Activated naive CD4-positive, alpha-beta T cell treated with anti-CD3 and anti-CD28 coated beads, Interleukin-2, amount 50 U/mL, for 16 hours (primary cell): Measurements from ENCODE around the gene REEP1.

ENCODE experiments used
- DNase-seq: peaks from one replicate; pipeline ENCODE4 v3.0.0-alpha.2; 2020

Gene REEP1

DNA sequence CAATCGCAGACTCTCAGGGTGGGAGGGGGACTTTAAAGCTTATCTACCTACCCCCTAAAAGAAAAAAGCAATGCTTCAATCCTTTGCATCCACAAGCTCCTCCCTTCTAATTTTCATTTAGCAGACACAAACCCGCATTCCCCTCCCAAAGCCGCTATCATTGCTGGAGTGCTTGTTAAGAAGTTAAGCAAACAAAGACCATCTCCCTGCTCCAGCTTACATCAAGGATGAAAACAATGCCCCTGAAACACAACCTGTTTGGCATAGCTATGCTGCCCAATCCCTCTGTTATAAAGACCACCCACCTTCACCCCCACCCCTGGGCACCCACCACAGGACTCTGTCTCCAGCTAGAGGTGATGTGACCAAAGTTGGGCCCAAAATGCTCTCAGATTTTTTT lies 33.0 kb downstream of the REEP1 start:
- no peak for DNase-seq

DNA sequence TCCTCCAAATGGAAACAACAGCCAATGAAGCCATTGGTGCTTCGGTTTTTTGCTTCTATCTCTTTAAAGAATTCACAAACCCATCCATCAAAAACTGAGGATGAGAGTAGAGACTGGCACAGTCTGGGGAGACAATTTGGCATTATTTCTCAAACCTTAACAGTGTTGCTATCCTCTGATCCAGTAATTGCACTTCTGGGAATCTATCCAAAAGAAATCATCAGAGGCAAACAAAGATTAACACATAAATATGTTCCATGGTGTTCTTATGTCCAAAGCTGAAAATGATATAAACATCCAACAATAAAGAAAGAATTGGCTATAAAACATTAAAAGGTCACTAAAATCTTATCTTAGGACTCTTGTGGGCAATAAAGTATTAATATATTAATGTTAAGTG lies 35.1 kb downstream of the REEP1 start:
- no peak for DNase-seq

DNA sequence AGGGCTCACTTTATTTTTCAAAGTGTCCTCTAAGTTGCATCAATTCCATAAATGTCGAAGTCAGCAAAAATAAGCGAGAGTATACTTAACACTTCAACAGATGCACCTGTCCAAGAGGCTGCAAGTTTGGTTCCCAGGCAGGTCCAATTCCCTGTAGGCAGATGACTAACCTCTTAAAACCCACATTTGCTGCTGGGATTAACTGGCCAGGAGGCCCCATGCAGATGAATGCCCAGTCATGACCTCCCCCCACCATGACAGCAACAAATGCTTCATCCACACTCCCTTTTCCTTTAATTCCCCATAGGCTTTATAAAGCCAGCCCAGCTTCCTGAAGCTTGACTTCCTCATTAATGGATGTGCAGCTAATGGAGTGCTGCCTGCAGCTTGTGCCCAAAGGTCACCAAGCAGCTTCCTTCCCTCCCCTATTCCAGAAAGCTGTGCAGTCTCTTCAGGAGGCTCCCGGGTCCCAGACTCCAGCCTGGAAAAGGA lies 35.7 kb downstream of the REEP1 start:
- no peak for DNase-seq

DNA sequence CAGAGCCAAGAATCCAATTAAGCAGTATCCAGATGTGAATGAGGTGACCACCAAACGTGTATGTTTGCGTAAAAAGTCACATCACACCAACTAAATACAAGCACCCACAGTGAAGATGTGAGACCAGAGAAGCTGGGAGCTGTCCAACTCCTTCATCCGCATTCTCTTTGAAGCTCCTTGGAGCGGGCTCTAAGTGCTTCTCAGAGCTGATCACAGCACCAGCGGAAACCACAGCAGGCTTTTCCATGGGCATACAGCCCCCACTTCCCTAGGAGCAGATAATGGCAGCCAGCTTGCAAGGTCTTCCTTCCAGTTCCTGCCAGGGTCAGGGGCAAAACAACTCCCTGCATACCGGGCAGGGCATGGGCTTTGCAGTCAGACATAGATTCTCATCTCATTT lies 36.4 kb downstream of the REEP1 start:
- no peak for DNase-seq

DNA sequence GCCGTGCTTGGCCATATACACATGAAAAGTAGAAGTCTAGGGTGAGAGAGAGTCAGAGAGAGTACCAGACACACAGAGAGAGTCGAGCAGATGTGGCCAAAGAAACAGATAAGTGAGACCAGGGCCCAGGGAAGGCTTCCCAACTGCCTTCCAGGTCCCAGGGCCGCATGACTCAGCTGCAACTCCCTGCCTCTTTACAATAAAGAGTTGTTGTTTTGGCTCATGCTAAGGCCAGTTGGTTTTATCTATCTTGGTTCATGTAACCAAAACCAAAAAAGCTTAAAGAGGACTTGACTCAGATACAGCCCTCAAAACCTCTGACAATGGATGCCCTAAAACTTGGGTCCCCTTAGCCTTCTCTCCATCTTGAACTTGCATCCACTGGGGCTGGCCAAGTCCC lies 36.9 kb downstream of the REEP1 start:
- no peak for DNase-seq

DNA sequence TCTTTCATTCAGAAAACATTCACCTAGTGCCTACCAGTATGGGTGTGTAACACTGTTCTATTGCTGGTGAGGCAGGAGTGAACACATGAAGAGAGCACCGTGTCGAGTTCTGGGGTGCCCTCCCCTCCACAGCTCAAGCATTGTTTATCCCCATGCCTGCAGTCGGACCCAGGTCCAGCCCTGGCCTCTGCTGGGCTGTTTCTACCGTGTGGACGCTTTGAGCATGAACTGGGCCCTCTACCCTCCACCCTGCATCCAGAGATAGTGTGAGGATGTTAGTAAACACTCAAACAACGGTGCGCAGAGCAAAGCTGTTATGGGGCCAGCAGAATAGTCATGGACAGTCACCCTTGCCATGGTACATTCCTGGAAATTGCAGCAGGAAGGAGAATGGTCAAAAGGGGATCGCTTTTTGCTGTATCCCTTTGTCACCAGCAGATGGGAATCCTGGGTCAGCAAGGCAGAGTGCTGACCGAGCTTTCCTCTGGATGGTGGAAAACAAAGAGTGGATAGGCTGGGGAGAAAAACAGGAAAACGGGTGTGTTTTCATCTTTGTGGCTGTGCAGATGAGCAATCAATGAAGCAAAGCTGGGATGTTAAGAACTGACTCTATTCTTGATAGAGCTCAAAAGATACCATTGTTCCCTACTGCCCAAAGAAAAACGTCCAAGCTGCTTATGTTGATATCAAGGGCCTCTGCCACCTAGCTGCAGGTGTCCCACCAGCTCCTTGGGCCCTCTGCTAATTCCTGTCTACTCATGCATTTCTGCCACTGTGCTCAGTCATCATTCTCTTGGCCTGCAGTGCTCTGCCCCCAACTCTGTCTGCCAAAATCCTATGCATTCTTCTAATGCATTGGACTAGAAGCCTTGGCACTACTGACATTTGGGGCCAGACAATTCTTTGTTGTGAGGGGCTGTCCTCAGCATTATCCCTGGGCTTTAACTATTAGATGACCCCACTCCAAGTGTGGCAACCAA lies 38.7 kb downstream of the REEP1 start:
- no peak for DNase-seq

DNA sequence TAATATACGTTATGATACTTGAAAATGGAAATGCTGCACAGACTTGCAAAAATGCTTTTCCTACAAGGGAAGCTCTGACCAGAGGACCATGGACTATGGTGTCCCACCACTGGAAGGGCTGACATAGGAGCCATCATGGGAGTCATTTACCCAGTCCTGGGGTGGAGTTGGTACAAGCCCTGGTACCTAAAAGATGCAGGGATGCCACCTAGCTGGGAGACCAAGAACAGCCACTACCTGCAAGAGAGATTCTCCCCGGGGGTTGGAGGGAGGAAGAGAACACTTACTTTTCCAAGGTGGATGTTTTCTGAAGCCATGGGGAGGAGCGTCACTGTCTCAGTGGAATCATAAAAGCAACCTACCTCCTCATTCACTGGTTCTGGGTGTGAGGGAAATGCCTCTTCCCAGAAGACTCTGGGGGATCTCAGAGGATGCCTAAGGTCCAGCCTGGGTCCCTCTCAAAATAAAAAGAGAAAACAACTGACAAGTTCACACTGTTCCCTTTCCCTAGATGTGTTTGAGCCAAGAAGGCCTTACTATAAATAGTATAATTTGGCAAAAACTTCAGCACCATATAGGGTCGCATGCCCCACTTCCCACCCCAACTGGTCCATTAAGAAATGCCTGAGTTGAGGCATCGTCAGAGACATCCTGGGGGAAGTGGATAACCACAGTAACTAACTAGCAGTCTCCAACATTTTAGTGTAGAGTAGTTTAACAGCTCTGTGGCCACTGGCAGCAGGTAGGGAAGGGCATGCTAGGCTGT lies 39.9 kb downstream of the REEP1 start:
- no peak for DNase-seq

DNA sequence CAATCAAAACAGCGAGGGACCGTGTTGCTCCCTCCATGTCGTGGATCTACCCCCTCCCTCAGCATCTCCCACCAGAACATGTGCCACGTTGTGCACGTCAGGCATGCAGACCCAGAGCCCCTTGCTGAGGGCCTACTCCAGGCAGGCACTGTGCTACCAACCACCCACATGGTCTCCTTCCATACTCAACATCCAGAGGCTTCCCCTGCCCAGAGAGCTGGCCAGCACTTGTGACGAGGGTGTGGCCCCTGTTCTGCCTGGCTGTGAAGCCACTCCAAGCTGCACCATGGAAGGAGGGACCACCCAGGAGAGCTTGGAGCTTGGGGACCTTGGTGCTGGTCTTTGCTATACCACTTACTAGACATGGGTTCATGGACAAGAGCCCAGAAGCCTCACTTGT lies 40.5 kb downstream of the REEP1 start:
- DNase-seq: no peak

DNA sequence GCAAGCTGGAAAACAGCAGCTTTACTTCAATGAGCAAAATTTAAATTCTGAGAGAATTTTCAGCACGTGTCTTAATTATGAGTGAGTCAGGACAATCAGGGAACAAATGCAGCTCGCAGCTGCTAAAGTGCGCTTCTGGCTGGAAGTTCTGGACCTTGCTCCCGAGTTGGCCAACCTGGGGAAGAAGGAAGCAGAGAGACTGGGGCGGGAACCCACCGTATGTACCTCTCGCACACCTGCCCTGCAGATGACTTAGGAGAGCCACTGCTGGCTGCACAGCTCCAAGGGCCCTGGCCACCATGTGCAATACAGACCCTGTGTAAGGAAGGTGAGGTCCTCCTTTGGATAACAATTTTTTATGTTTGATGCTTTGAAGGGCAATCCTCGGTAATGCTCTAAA lies 42.4 kb downstream of the REEP1 start:
- no peak for DNase-seq

DNA sequence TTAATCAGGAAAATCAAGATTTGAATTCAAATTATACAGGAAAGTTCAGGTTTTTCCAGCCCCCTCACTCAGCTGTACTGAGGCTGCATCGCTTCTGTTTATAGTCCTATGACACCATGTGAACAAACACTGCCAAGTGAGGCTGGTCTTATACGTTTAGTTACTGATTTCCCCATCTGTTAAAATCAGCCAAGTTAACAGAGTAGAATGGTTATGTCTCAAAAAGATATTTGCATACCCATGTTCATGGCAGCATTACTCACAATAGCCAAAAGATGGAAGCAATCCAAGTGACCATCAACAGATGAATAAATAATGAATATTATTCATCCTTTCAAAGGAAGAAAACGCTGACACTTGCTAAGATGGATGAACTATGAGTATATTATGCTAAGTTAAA lies 43.8 kb downstream of the REEP1 start:
- DNase-seq: no peak

DNA sequence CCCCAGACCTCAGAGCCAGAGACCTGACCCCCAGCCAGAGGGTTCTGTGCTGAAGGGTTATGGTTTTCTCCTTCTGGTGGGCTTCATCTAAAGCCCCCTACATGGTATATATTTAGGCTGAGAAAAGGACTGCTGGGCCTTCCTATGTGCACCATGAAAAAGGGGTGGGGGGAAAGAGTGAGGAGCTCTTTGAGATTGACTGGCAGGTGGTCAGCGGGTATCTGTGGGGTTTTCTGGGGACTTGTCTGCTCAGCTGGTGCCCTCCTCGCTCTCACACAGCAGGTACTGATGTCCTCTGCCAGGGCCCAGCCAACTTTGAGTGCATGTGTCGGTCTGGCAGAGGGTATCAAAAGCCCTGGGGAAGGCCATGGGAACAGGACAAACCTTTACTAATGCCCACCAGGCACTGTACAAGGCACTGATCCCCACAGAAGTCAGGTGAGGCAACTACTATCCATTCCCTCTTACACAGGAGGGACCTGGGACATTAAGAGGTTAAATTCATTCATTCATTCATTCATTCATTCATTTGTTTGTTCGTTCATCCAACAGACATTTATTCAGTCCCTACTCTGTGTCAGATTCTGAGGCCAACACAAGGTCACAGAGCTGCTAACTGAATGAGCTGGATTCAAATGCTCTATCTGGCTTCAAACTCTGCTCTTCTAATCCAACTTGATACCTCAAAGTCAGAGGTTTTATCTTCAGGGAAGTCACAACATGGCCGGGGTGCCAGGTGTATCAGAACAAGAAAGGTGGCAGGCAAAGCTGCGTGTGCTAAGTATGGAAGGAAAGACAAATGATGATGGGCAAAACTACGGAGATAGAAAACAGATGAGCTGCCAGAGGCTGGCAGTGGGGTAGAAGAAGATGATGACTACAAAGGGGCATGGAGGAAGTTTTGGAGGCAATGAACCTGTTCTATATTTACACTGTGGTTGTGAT lies 44.6 kb downstream of the REEP1 start:
- DNase-seq: no peak

DNA sequence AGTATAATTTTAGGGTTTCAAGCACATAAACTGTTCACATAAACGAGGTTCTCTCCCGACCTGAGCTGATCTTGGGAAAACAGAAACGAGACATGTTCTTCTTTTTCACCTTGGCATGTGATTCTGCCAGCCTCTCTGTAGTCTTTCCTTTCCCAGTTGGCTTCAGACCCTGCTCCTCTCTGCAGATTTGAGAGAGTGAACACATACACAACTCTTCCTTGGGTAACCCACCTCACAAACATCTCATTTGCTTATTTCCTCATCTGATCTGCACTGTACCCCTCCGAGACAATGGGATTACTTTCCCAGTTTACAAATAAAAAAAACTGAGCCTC lies 46.1 kb downstream of the REEP1 start:
- no peak for DNase-seq

DNA sequence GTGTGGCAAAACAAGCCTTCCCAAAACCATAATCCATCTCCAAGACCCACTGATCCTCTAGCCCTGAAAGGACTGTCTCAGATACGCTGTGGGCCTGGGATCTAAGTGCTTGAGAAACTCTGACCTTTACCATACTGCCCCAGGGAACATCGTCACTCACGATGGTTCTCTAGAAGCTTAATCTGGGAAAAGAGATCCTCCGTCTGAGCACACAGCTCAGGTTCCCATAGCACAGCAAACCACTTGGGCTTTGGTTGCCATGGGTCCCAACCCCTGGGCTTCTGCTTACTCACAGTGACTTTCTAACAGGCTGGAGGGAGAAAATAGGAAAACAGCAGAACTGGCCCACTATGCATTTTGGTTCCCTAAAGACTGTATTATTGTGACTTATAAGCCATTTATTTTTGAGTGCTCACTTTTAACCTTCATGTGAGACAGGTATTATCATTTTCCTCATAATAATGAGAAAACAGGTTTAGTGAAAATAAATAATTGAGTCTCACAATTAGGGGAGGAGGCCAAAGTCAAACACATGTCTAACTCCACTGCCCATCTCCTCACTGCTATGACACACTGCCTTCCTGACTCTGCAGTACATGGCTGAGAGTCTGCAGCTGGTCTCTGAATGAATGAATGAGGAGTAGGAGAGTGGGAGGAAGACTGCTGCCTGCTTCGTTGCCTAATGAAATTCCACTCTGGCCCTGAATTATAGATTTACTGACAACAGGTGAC lies 46.7 kb downstream of the REEP1 start:
- no peak for DNase-seq

DNA sequence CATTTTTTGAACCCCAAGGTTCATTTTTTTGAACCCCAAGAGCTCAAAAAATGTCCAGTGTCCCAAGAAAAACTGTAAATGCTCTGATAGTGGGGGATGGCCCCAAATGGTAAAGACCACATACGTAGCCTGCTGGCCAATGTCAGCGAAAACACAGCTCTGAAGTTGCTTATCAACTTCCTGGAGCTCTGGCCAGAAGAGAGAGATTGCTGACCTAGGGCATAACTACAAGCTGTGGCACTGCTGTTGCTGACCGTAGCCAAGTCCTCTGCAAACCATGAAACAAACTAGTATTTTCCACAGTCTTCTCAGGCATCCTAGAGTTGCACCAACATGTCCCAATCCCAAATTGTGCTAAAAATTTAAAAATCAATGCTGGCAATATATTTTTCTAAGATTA lies 50.9 kb downstream of the REEP1 start:
- no peak for DNase-seq

DNA sequence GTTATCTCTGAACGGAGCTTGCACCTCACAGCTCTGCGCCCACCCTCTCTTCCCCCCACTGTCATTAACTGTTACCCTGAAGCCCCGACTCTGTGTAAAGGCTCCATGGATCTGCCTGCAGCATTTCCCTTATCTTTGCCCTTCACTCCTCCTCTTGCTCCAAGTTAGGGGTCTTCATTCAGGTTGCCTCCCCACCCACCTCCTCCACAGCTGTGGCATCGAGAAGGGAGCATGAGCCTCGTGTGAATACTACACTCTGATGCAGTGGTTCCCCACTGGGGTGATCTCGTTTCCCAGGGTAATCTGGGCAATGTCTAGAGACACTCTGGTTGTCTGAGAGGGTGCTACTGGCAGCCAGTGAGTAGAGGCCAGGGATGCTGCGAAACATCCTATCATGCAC lies 51.4 kb downstream of the REEP1 start:
- no peak for DNase-seq

DNA sequence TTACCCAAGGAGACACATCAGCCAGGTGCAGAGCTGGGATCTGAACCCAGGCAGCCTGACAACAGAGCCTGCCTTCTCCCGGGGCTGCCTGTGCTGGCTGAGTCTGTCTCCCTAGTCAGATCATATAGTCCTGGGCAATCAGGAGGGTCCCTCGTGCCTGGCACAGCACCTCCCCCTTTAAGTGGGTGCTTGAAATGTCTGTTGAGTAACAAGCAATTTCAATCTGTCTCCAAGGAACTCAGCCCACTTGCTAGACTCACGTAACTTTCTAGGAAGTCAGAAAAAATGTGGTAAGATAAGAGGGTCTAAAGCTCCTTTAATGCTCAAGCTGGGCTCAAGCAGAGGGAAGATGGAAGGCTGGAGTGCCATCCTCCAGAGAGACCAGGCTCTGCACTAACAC lies 51.9 kb downstream of the REEP1 start:
- DNase-seq: no peak

DNA sequence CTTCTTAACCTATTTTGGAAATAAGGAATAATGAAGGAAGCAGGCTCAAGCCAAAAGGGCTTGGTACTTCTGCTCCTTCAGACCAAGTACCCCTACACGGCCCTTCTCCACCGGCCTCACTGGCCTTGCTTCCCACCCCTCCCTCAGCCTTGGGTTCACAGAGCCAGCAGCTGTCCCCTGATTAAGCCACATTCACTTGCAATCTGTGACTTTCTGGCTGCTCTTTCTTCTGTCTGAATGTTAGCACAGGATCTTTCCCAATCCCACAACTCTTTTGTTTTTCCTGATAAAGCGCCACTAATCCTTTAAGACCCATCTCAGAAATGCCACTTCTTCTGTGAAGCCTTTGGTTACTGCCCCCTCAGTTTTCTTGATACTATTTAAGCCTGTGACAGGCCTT lies 52.4 kb downstream of the REEP1 start:
- DNase-seq: no peak

DNA sequence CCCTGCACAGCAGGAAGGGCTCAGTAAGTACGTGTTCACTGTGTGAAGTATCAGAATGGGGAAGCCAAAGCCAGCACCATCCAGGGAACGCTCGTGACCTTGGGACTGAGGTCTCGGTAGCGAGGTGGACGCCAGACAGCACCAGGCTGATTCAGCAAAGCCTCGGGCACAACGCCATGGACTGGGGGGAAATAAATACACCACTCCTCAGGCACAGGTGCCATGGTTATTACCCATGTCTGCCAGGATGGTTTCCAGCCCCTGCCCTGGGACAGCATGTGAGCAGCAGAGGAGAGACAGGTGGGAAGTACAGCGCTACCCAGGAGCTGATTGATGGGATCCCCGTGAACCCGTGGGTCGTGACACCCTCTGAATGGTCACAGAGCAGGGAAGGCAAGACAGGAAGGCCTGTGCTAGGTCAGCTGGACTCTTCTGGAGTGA lies 53.0 kb downstream of the REEP1 start:
- DNase-seq: no peak

DNA sequence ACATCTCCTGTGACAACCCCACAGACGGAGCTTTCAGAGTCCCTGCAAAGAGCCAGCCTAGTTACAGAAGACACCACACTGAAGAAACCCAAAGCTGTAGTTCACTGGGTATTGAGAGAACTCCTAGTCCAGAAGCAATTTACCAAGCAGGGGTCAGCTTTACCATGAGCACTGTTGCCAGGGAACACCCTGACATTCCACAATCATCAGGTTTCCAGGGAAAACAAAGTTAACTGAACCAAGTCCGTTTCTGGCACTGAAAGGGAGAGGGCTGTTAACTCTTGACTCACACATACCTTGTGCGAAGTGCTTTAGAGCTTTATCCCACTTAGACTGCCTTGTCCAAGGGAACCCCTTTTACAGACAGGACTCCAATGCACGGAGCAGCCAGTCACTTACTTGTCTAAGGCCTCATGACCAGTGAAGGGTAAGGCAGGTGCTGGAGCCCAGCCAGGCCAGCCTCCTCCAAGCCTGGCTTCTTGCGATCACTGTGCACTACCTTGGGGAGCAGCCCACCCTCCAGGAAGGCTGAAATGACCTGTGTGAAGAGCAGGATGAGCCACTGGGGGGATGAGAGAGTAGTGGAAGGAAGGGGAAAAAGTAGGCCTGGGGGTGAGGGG lies 53.9 kb downstream of the REEP1 start:
- DNase-seq: no peak

DNA sequence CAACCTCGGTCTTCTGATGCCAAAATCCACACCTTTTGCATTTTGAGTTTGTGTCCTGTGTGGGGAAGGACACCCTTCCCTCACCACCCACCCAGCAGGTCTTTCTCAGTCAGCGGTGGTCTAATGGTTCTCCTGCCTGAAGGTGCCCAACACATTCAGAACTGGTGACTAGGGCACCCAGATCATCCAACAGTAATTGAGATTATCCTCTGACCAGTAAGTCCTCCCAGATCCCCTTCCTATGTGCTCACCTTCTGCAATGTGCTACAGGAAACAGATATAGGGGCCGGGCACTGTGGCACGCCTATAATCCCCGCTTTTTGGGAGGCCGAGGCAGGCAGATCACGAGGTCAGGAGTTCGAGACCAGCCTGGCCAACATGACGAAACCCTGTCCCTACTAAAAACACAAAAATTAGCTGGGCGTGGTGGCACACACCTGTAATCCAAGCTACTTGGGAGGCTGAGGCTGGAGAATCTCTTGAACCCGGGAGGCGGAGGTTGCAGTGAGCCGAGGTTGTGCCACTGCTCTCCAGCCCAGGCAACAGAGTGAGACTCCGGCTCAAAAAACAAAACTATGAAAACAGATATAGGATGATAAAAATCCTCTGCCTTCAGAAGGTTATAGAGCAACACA lies 56.2 kb downstream of the REEP1 start:
- no peak for DNase-seq

DNA sequence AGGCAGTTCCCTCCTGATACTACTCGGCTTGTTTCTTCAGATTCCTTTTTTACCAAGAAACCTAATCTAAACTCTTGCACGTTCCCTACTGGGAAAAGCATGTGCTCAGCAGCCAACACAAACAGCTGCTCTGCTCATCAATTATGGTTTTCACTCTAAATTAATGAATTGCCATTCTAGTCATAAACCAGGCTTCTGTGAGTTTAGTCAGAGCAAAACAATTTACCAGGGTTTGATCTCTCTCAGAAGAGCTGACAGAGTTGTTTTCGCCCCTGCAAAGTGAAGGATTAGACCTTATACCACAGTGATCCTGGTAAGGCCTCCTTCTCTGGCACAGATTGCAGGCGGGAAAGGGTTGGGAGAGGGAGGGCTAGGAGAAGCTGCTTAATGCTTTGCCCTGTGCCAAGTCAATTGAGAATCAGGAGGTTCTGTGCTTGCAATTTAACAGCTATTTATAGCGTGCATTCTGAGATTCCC lies 57.2 kb downstream of the REEP1 start:
- no peak for DNase-seq
